Upper lobe of left lung (tissue), 6 donors: ENCODE results near the gene ENGASE. TPM values are rescaled to one million over a fixed set of nuclear protein-coding genes. Genes with fewer than 3 reads are reported as not detected.

Source experiments
- ATAC-seq, 2 donors: fragments of 200-7000 bp; cut with Tn5 transposase; one replicate each; pipeline ENCODE4 v1.9.1; 2022; ENCODE audit warnings: mild to moderate bottlenecking in 2 of 2, moderate library complexity in 2 of 2; ENCODE audit not compliant: low FRiP score in 2 of 2
- DNase-seq, 2 donors: peaks; one replicate each; pipeline ENCODE4 v3.0.0-alpha.2; 2019 to 2020
- H3K27ac ChIP-seq, 4 donors: fragments of 200-600 bp; sonication (generic); one replicate each; pipeline ENCODE4 v1.5.1; 2016 to 2019
- H3K27me3 ChIP-seq, 4 donors: fragments of 200-600 bp; sonication (generic); one replicate each; pipeline ENCODE4 v1.5.1; 2017 to 2019
- H3K36me3 ChIP-seq, 4 donors: fragments of 200-600 bp; sonication (generic); one replicate each; pipeline ENCODE4 v1.5.1; 2016 to 2019
- H3K4me1 ChIP-seq, 4 donors: fragments of 200-600 bp; sonication (generic); one replicate each; pipeline ENCODE4 v1.5.1; 2018 to 2019
- H3K4me3 ChIP-seq, 4 donors: fragments of 200-600 bp; sonication (generic); one replicate each; pipeline ENCODE4 v1.5.1; 2017 to 2019; ENCODE audit warnings: mild to moderate bottlenecking in 2 of 4, moderate library complexity in 1 of 4
- H3K9me3 ChIP-seq, 4 donors: fragments of 200-600 bp; sonication (generic); one replicate each; pipeline ENCODE4 v1.5.1; 2018 to 2019
- EP300 ChIP-seq, 4 donors: sonication (generic); formaldehyde crosslinking; IDR thresholded peaks; one replicate each; pipeline ENCODE4 v1.5.1; 2017; ENCODE audit warnings: antibody characterized with exemption in 4 of 4, control low read depth in 2 of 4
- POLR2A ChIP-seq, 4 donors: fragments of 450-650 bp; IDR thresholded peaks; one replicate each; pipeline ENCODE4 v1.5.1; 2016 to 2017; ENCODE audit warnings: antibody characterized with exemption in 4 of 4, mild to moderate bottlenecking in 2 of 4
- POLR2AphosphoS5 ChIP-seq, 2 donors: sonication (generic); formaldehyde crosslinking; IDR thresholded peaks; one replicate each; pipeline ENCODE4 v1.5.1; 2017; ENCODE audit warnings: antibody characterized with exemption in 2 of 2
- WGBS, 2 donors: methylation state at CpG; one replicate each; pipeline ENCODE4 v1.1.5; 2017 to 2018; 5-methylcytosine and 5-hydroxymethylcytosine counted together
- total RNA-seq, 6 donors: library from RNA; depleted of rRNA in 4 of 6; stranded (reverse); fragments of >200 nt in 4 of 6; gene quantifications; one replicate each; pipeline versions ENCODE4 v1.1.0 to v1.2.1, GENCODE V29; 2016 to 2021
- TF ChIP-seq, protein P1 (sequence below), 6 experiments: fragments of 450-650 bp in 4 of 6; fragments of 200-600 bp in 2 of 6; sonication (generic) in 2 of 6; IDR thresholded peaks; one replicate each; pipeline ENCODE4 v1.5.1; 2016 to 2019; ENCODE audit warnings: antibody characterized with exemption in 6 of 6
- donor health status: DM: no; HTN: no; CAD: no; lungs with moderate emphysema.
- donor health status: DM: no; HTN: yes; CAD: no; lungs with severe emphysema.

Gene ENGASE
- total RNA-seq, 6 donors from 2014 or later = 17.2 to 320 (median 55.9) TPM

DNA sequence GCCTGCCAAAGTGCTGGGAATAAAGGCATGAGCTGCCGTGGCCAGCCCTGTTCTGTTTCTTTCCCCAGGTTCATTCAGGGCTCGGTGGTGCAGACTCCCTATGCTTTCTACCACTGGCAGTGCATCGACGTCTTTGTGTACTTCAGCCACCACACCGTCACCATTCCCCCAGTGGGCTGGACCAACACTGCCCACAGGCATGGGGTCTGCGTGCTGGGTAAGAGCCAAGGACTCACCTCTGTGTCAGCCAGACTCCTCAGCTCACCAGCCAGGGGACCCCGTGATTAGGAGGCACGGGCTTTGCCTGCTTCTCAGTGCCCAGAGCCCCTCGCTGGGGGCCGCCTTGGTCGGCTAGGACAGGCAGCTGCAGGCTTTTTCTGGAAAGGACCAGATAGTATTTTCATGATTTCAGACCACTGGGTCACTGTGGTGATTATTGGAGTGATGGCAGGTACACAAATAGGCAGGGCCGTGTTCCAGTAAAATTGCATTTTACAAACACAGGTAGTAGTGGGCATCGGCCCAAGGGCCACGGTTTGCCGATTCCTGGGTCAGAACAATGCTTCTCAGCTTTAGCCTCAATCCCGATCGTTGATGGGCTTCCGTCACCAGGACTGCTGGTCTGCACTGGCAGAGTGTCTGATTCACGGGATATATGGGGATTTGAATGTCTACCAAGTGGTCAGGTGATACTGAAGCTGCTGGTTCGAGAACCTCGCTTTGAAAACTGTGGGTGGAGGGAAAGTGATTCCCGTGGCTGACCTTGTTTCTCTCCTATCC, 5.0 kb downstream of the ENGASE start:
- H3K27ac ChIP-seq = no peak overlapping the region
- H3K27me3 ChIP-seq = no peaks in the 10 kb centered on the region
- DNase-seq (peak in 1 of 2 donors; percentile 39), ATAC-seq (no peak)
- H3K4me1 ChIP-seq = peaks cover 12 to 22% (median 16%) of the 10 kb centered on the region in 4 donors
- TF ChIP-seq EP300 (IDR thresholded peaks at IDR 0.05) = no peak
- no peak for TF ChIP-seq POLR2AphosphoS5 (IDR thresholded peaks at IDR 0.05)
- TF ChIP-seq, protein P1, sequence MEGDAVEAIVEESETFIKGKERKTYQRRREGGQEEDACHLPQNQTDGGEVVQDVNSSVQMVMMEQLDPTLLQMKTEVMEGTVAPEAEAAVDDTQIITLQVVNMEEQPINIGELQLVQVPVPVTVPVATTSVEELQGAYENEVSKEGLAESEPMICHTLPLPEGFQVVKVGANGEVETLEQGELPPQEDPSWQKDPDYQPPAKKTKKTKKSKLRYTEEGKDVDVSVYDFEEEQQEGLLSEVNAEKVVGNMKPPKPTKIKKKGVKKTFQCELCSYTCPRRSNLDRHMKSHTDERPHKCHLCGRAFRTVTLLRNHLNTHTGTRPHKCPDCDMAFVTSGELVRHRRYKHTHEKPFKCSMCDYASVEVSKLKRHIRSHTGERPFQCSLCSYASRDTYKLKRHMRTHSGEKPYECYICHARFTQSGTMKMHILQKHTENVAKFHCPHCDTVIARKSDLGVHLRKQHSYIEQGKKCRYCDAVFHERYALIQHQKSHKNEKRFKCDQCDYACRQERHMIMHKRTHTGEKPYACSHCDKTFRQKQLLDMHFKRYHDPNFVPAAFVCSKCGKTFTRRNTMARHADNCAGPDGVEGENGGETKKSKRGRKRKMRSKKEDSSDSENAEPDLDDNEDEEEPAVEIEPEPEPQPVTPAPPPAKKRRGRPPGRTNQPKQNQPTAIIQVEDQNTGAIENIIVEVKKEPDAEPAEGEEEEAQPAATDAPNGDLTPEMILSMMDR (IDR thresholded peaks at IDR 0.05) = no peak
- no peak for TF ChIP-seq POLR2A (IDR thresholded peaks at IDR 0.05)
- H3K4me3 ChIP-seq = no peak overlapping the region
- WGBS, 2 donors = 93 to 96% methylated on average over 19 to 22 of the region's 22 CpGs
- H3K36me3 ChIP-seq = peaks cover 18 to 70% (median 56%) of the 10 kb centered on the region in 4 donors
- H3K9me3 ChIP-seq = no peaks in the 10 kb centered on the region

DNA sequence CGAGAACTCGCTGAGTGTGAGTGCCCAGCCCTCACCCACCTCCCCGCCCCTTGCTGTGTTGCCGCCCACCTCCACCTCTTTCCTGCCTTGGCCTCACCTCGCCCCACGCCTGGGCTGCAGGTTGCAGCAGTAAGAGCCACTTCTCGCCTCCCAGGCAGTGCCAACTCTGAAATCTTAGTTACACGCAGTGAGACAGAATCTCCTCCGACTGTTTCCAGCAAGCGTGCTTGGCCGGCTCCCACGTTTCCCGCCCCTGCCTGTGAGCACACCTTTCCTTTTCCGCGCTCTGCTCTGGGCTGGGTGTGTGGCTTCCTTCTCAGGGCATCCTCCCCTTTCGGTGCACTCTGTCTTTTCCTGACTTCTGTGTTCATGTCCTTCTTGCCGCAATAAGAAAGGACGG, 5.7 kb downstream of the ENGASE start:
- Histone ChIP-seq H3K36me3 (peaks cover 24 to 78% (median 63%) of the 10 kb centered on the region in 4 donors), H3K9me3 (no peaks in the 10 kb centered on the region), H3K27me3 (no peaks in the 10 kb centered on the region), H3K4me1 (peaks cover 11 to 21% (median 14%) of the 10 kb centered on the region in 4 donors), H3K27ac (no peak overlapping the region), H3K4me3 (no peak overlapping the region)
- TF ChIP-seq POLR2A (IDR thresholded peaks at IDR 0.05) (no peak), EP300 (IDR thresholded peaks at IDR 0.05) (no peak), POLR2AphosphoS5 (IDR thresholded peaks at IDR 0.05) (no peak)
- TF ChIP-seq, protein P1 (IDR thresholded peaks at IDR 0.05) = no peak
- peak in 1 of 2 donors; percentile 40 for DNase-seq
- 96 to 97% methylated on average over 17 to 18 of the region's 18 CpGs for WGBS, 2 donors
- ATAC-seq = no peak

DNA sequence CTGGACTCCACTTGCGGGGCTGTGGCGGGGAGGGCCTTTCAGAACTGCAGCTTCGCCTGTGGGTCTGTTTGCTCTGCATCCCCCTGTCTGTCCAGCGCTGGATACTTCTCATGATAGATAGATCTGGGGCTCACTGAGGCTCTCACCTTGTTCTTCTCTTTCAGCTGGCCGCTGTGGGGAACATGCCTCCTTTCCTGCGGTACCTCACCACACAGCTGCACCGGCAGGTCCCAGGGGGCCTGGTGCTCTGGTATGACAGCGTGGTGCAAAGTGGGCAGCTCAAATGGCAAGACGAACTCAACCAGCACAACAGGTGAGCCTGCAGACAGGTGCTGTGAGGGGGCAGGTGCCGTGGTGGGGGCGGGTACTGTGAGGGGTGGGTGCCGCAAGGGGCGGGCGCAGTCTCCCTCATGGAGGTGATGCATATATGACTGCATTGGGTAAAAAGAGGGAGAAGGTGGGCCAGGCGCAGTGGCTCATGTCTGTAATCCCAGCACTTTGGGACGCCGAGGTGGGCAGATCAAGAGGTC, 6.2 kb downstream of the ENGASE start:
- Histone ChIP-seq H3K4me1 (peaks cover 6 to 16% (median 9%) of the 10 kb centered on the region in 4 donors), H3K9me3 (no peaks in the 10 kb centered on the region), H3K36me3 (peaks cover 27 to 82% (median 68%) of the 10 kb centered on the region in 4 donors), H3K27me3 (no peaks in the 10 kb centered on the region), H3K27ac (no peak overlapping the region), H3K4me3 (no peak overlapping the region)
- 97% methylated on average over 10 to 15 of the region's 17 CpGs for WGBS, 2 donors
- DNase-seq (peak in 1 of 2 donors; percentile 60), ATAC-seq (no peak)
- TF ChIP-seq, protein P1 (IDR thresholded peaks at IDR 0.05) = no peak

DNA sequence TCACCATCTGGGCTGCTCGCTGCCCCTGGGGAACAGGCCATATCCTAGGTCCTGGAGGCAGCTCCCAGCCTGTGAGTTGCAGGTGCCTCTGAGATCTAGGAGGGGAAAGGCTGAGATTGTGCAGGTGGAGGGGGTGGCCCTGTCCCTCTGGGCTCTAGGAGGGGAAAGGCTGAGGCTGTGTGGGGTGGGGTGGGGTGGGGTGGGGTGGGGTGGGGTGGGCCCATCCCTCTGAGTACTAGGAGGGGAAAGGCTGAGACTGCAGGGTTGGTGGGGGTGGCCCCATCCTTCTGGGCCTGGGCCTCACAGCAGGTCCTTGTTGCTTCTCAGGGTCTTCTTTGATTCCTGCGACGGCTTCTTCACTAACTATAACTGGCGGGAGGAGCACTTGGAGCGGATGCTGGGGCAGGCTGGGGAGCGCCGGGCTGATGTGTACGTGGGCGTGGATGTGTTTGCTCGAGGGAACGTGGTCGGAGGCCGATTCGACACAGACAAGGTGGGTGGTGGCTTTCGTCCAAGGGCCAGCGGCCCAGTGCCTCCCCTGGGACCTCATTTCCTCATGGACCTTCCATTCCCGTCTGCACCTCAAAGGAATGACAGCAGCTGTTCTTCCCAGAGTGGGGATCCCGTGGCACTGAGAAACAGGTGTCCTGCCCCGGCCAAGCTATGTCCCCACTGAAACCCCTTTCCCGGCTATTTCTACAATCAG, 7.1 kb downstream of the ENGASE start:
- no peak overlapping the region for H3K4me3 ChIP-seq
- no peak for ATAC-seq
- TF ChIP-seq POLR2A (IDR thresholded peaks at IDR 0.05) (no peak), POLR2AphosphoS5 (IDR thresholded peaks at IDR 0.05) (no peak), EP300 (IDR thresholded peaks at IDR 0.05) (no peak)
- TF ChIP-seq, protein P1 (IDR thresholded peaks at IDR 0.05) = no peak
- DNase-seq = peak in 1 of 2 donors; percentile 68
- H3K36me3 ChIP-seq = peaks cover 29 to 88% (median 75%) of the 10 kb centered on the region in 4 donors
- peaks cover 0 to 7% (median 3%) of the 10 kb centered on the region in 4 donors for H3K4me1 ChIP-seq
- H3K9me3 ChIP-seq = no peaks in the 10 kb centered on the region
- no peak overlapping the region for H3K27ac ChIP-seq
- no peaks in the 10 kb centered on the region for H3K27me3 ChIP-seq
- WGBS, 2 donors = 87 to 92% methylated on average over 7 to 20 of the region's 20 CpGs
